ENCODE results near the gene COL6A1. TPM values are rescaled to one million over a fixed set of nuclear protein-coding genes. Genes with fewer than 3 reads are reported as not detected.

The COL6A1 gene
- total RNA-seq, 1 donor from 2014 or later = 226 TPM

GRCh38 chr21:45990049-45990711 is 8.6 kb downstream of the COL6A1 start:
- no peaks in the 10 kb centered on the region for H3K27me3 ChIP-seq (ENCODE audit: control insufficient read depth, insufficient read depth, low read length)
- TF ChIP-seq CTCF (IDR thresholded peaks at IDR 0.05; ENCODE audit: insufficient read depth, low read length, poor library complexity, severe bottlenecking) = no peak
- no peak overlapping the region for H3K4me3 ChIP-seq (ENCODE audit: low read depth, low read length)
- no peaks in the 10 kb centered on the region for H3K36me3 ChIP-seq (ENCODE audit: control insufficient read depth, insufficient read depth, low read length)
- no peak for DNase-seq (ENCODE audit: low read depth)

GRCh38 chr21:45990741-45991605 is 9.4 kb downstream of the COL6A1 start:
- Histone ChIP-seq H3K27me3 (ENCODE audit: control insufficient read depth, insufficient read depth, low read length) (no peaks in the 10 kb centered on the region), H3K4me3 (ENCODE audit: low read depth, low read length) (no peak overlapping the region), H3K36me3 (ENCODE audit: control insufficient read depth, insufficient read depth, low read length) (no peaks in the 10 kb centered on the region)
- no peak for DNase-seq (ENCODE audit: low read depth)
- TF ChIP-seq CTCF (IDR thresholded peaks at IDR 0.05; ENCODE audit: insufficient read depth, low read length, poor library complexity, severe bottlenecking) = no peak

- DNase-seq (ENCODE audit: low read depth) = no peak
- Histone ChIP-seq H3K4me3 (ENCODE audit: low read depth, low read length) (no peak overlapping the region), H3K27me3 (ENCODE audit: control insufficient read depth, insufficient read depth, low read length) (no peaks in the 10 kb centered on the region), H3K36me3 (ENCODE audit: control insufficient read depth, insufficient read depth, low read length) (no peaks in the 10 kb centered on the region)
- TF ChIP-seq CTCF (IDR thresholded peaks at IDR 0.05; ENCODE audit: insufficient read depth, low read length, poor library complexity, severe bottlenecking) = no peak
Observed at GRCh38 chr21:45991606-45992300, 10.2 kb downstream of the COL6A1 start.

GRCh38 chr21:45992301-45993209 is 11.0 kb downstream of the COL6A1 start:
- DNase-seq (ENCODE audit: low read depth) = no peak
- H3K27me3 ChIP-seq (ENCODE audit: control insufficient read depth, insufficient read depth, low read length) = no peaks in the 10 kb centered on the region
- no peak overlapping the region for H3K4me3 ChIP-seq (ENCODE audit: low read depth, low read length)
- no peak for TF ChIP-seq CTCF (IDR thresholded peaks at IDR 0.05; ENCODE audit: insufficient read depth, low read length, poor library complexity, severe bottlenecking)
- no peaks in the 10 kb centered on the region for H3K36me3 ChIP-seq (ENCODE audit: control insufficient read depth, insufficient read depth, low read length)

Data from kidney epithelial cell (primary cell).